SK-N-SH (cell line): ENCODE measurements around the gene SUN2.

Experiments used
- CTCF ChIP-seq: fragments of 200-600 bp; sonication (generic); IDR thresholded peaks from 2 replicates; pipeline ENCODE4 v1.6.1; 2017; ENCODE audit warnings: antibody characterized with exemption, mild to moderate bottlenecking, moderate library complexity
- EZH2phosphoT487 ChIP-seq: fragments of 200-600 bp; sonication (generic); IDR thresholded peaks from 2 replicates; pipeline ENCODE4 v1.6.1; 2017; ENCODE audit warnings: low read depth, mixed run types, mild to moderate bottlenecking, antibody characterized with exemption, moderate library complexity, borderline replicate concordance
- FOXM1 ChIP-seq: IDR thresholded peaks from 2 replicates; pipeline ENCODE4 v1.4.0; 2012; ENCODE audit warnings: low read depth, mild to moderate bottlenecking
- RAD21 ChIP-seq: IDR thresholded peaks from 2 replicates; pipeline ENCODE4 v1.6.1; 2012; ENCODE audit warnings: mild to moderate bottlenecking, low read length

- no peak for TF ChIP-seq EZH2phosphoT487
- no peak for TF ChIP-seq FOXM1
- TF ChIP-seq RAD21, result no peak
- TF ChIP-seq CTCF, result no peak
Observed at GRCh38 chr22:38725900-38726655, 29.7 kb downstream of the SUN2 start.
